Tibial artery (tissue), 4 donors: ENCODE results near the gene DNMT3A.

Experiments
- DNase-seq, 2 donors: peaks; one replicate each; pipeline ENCODE4 v3.0.0-alpha.2; 2019
- H3K27ac ChIP-seq, 2 donors: fragments of 200-600 bp; sonication (generic) in 1 of 2; 1 replicate in 1 of 2; 2 replicates in 1 of 2; pipeline ENCODE4 v1.5.1; 2018 to 2019; ENCODE audit warnings: mild to moderate bottlenecking in 1 of 2
- H3K27me3 ChIP-seq, 2 donors: fragments of 200-600 bp; sonication (generic) in 1 of 2; one replicate each; pipeline versions ENCODE4 v1.5.1 to v1.6.0; 2016 to 2019
- H3K36me3 ChIP-seq, 3 donors: fragments of 200-600 bp; sonication (generic) in 2 of 3; one replicate each; pipeline ENCODE4 v1.5.1; 2016 to 2019; ENCODE audit warnings: mild to moderate bottlenecking in 2 of 3
- H3K4me1 ChIP-seq, 4 donors: fragments of 200-600 bp; sonication (generic) in 2 of 4; 1 replicate in 3 of 4; 2 replicates in 1 of 4; pipeline ENCODE4 v1.5.1; 2016 to 2019
- H3K4me3 ChIP-seq, 2 donors: fragments of 200-600 bp; sonication (generic) in 1 of 2; 1 replicate in 1 of 2; 2 replicates in 1 of 2; pipeline ENCODE4 v1.5.1; 2018 to 2019; ENCODE audit warnings: mild to moderate bottlenecking in 2 of 2
- H3K9me3 ChIP-seq, 3 donors: fragments of 200-600 bp; sonication (generic) in 1 of 3; one replicate each; pipeline ENCODE4 v1.5.1; 2016 to 2019
- intact Hi-C: fragments of 100-400 bp; cut with DNase I; formaldehyde crosslinking; loops from one replicate; pipeline ENCODE4 v1.15.0; 2023; ENCODE audit warnings: low total_unique reads
- TF ChIP-seq, protein P1 (sequence below), 2 experiments: fragments of 200-600 bp in 1 of 2; fragments of 450-650 bp in 1 of 2; IDR thresholded peaks; one replicate each; pipeline ENCODE4 v1.5.1; 2017 to 2019; ENCODE audit warnings: antibody characterized with exemption in 2 of 2, mild to moderate bottlenecking in 1 of 2, moderate library complexity in 1 of 2

Gene DNMT3A

DNA sequence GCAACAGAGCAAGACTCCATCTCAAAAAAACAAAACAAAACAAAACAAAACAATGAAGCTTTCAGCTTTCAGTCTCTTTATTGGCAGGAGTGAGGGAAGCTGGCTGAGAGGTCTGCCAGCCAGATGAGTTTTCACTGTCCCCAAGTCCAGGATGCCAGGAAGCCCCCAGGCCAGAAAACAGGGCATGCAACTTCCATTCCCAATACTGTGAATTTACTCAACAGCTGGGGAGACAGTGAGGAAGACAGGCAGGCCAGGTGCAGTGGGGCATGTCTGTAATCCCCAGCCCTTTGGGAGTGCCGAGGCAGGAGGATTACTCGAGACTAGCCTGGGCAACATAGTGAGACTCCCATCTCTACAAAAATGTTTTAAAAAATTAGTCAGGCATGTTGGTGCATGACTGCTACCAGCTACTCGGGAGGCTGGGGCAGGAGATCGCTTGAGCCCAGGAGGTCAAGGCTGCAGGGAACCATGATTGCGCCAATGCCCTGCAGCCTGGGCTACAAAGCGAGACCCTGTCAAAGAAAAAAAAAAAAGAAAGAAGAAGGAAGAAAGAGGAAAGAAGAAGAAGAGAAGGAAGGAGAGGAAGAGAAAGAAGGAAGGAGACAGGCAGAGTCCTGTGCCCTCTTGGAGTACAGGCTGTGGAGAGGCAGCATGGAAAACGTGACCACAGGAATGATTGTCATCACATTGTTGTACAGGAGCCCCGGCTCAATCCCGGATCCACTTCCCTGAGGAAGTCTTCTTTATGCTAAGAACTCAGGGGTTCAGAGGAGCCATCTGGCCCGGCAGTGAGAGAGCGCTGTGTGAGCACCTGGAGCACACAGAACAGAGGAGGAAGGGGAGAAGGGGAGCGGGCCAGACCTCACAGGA is 144.2 kb downstream of the DNMT3A start:
- Histone ChIP-seq H3K4me1 (peaks cover 0 to 4% (median 0%) of the 10 kb centered on the region in 4 donors), H3K27me3 (no peaks in the 10 kb centered on the region), H3K4me3 (no peak overlapping the region), H3K36me3 (no peaks in the 10 kb centered on the region), H3K9me3 (no peaks in the 10 kb centered on the region), H3K27ac (no peak overlapping the region)
- no peak for DNase-seq
- intact Hi-C loops: no loop called here
- TF ChIP-seq, protein P1, sequence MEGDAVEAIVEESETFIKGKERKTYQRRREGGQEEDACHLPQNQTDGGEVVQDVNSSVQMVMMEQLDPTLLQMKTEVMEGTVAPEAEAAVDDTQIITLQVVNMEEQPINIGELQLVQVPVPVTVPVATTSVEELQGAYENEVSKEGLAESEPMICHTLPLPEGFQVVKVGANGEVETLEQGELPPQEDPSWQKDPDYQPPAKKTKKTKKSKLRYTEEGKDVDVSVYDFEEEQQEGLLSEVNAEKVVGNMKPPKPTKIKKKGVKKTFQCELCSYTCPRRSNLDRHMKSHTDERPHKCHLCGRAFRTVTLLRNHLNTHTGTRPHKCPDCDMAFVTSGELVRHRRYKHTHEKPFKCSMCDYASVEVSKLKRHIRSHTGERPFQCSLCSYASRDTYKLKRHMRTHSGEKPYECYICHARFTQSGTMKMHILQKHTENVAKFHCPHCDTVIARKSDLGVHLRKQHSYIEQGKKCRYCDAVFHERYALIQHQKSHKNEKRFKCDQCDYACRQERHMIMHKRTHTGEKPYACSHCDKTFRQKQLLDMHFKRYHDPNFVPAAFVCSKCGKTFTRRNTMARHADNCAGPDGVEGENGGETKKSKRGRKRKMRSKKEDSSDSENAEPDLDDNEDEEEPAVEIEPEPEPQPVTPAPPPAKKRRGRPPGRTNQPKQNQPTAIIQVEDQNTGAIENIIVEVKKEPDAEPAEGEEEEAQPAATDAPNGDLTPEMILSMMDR (IDR thresholded peaks at IDR 0.05): no peak

DNA sequence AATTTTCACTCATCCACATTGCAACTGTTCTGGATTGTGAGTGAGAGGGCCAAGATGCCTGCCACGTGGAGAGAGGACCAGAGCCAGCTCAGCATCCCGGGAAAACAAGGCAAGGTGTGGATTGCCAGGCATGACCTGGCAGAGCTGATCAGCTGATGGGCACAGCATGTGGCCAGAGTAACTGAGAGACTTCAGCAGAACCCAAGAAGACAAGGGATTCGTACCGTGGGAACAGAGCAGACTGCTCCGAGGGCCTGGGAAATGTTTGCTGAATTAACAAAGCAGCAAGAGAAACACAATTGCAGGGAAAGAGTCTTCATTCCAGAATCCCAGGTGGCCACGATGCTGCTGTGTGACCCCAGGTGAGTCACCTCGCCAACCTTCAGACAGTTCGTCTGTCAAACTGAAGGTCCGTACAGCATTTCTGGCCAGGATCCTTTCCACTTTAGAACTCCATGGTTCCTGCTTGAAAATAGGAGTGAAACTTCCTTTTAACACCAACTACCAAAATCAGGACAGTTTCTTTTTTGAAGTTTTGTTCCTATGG is 147.1 kb downstream of the DNMT3A start:
- peaks cover 0 to 4% (median 0%) of the 10 kb centered on the region in 4 donors for H3K4me1 ChIP-seq
- no peak overlapping the region for H3K27ac ChIP-seq
- DNase-seq: no peak
- no peaks in the 10 kb centered on the region for H3K27me3 ChIP-seq
- no peaks in the 10 kb centered on the region for H3K36me3 ChIP-seq
- intact Hi-C loops: no loop called here
- H3K4me3 ChIP-seq: no peak overlapping the region
- TF ChIP-seq, protein P1 (IDR thresholded peaks at IDR 0.05): no peak
- no peaks in the 10 kb centered on the region for H3K9me3 ChIP-seq

DNA sequence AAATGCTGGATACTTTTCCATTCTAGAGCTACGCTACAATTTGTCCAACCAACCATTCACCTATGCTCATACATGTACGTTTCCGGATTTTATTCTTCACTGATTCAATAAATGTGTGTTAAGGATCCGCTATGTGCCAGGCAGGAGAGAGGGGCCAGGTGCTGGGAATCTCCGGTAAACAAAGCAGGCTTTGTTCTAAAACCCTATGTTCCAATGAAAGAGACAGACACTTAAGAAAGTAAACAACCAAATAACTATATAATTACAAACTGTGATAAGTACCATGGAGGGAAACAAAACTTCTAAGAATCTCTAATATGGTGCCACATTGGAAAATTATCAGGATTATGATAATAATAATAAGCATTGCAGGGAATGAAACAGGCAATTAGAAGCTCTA is 151.2 kb downstream of the DNMT3A start:
- intact Hi-C loops: no loop called here
- H3K27me3 ChIP-seq: no peaks in the 10 kb centered on the region
- no peak overlapping the region for H3K27ac ChIP-seq
- H3K9me3 ChIP-seq: no peaks in the 10 kb centered on the region
- TF ChIP-seq, protein P1 (IDR thresholded peaks at IDR 0.05): no peak
- no peak for DNase-seq
- H3K4me1 ChIP-seq: no peaks in the 10 kb centered on the region
- H3K36me3 ChIP-seq: no peaks in the 10 kb centered on the region
- no peak overlapping the region for H3K4me3 ChIP-seq

DNA sequence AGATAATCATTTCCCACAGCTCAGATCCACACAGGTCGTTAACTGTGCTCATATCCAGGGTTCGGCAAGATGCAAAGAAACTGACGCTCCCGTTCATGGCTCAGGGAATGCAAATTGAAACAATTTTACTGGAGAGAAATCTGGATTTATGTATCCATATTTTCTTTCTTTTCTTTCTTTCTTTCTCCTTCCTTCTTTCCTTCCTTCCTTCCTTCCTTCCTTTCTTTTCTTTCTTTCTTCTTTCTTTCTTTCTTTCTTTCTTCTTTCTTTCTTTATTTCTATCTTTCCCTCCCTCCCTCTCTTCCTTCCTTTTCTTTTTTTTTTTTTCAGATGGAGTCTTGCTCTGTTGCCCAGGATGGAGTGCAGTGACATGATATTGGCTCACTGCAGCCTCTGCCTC is 153.3 kb downstream of the DNMT3A start:
- intact Hi-C loops: no loop called here
- no peaks in the 10 kb centered on the region for H3K27me3 ChIP-seq
- DNase-seq: no peak
- H3K36me3 ChIP-seq: no peaks in the 10 kb centered on the region
- no peak overlapping the region for H3K4me3 ChIP-seq
- TF ChIP-seq, protein P1 (IDR thresholded peaks at IDR 0.05): no peak
- H3K27ac ChIP-seq: no peak overlapping the region
- no peaks in the 10 kb centered on the region for H3K9me3 ChIP-seq
- no peaks in the 10 kb centered on the region for H3K4me1 ChIP-seq

DNA sequence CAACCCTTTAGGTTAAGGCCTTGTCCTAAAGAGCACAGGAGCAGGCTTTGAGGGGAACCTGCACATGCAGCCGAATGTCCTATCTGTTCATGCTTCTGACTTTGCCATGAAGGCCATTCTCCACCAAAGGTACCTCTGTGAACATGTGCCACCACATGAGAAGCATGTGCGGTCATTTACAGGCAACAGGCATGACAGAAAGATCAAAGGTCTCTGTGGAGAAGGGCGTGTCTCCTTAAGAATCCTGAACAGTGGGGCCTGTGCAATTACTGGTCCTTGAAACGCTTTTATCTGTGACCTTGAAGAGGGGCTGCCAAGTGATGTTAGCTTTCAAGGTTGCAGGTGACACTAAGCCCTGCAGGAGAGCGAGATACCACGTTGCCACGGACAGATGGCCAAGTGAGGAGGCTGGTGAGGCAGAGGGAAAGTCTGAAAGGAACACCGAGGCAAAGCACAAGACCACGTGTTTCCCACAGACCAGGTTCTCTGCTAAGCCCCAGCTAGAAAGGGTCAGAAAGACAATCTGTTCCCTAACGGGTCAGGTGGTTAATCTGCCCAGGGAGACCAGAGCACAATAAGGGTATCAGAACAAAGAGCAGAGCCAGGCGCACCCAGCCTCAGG is 153.9 kb downstream of the DNMT3A start:
- no peak for DNase-seq
- Histone ChIP-seq H3K27me3 (no peaks in the 10 kb centered on the region), H3K9me3 (no peaks in the 10 kb centered on the region), H3K36me3 (no peaks in the 10 kb centered on the region), H3K4me1 (no peaks in the 10 kb centered on the region), H3K27ac (no peak overlapping the region), H3K4me3 (no peak overlapping the region)
- intact Hi-C loops: no loop called here
- TF ChIP-seq, protein P1 (IDR thresholded peaks at IDR 0.05): no peak
